GM18870 (cell line): ENCODE measurements around the gene LRP1B.
"Not testable (repeated sequence)": the region's sequence is repeated elsewhere in the genome, so short reads cannot be mapped to it uniquely, and the experiment has no call there.

Source experiments
- ATAC-seq: cut with Tn5 transposase; IDR thresholded peaks from one replicate; pipeline ENCODE4 v1.9.1; 2021; ENCODE audit warnings: moderate library complexity; ENCODE audit not compliant: unreplicated experiment

The LRP1B gene

GRCh38 chr2:140509765-140510164 is 1621.1 kb downstream of the LRP1B start:
- no peak for ATAC-seq

DNA sequence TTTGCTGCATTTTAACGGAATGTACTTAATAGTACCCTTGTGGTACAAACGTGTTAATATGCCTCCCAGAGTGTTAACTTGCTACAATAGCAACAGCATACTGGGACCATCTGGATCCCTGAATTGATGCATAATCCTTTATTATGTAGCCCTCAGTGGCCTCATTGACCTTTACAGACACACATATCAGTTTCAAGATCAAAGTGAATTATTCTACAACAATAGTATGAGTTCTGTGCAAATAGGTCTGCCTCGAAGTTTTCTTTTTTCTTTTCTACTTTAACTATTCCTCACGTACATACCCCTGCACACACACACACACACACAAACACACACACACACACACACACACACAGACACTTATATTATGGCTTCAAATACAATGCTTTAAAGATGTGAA is 1622.1 kb downstream of the LRP1B start:
- ATAC-seq, result no peak

- ATAC-seq, result no peak
Measured at GRCh38 chr2:140506606-140507005, 1624.2 kb downstream of the LRP1B start.

DNA sequence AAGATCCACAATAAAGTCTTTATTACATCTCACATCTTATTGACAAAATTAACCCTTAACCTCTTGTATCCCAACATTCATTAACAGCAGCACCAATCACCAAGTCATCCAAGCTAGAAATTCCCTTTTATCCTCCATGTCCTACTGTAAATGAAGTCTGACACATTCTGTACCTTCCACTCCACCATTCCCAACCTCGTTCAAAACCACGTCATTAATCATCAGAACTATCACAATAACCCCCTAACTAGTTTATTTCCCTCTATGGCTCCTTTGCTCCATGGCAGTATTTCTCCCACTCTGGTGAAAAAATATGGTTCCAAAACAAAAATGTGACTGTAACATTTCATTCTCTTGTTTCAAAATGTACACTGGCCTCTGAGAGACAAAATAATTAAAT is 1626.2 kb downstream of the LRP1B start:
- no peak for ATAC-seq

DNA sequence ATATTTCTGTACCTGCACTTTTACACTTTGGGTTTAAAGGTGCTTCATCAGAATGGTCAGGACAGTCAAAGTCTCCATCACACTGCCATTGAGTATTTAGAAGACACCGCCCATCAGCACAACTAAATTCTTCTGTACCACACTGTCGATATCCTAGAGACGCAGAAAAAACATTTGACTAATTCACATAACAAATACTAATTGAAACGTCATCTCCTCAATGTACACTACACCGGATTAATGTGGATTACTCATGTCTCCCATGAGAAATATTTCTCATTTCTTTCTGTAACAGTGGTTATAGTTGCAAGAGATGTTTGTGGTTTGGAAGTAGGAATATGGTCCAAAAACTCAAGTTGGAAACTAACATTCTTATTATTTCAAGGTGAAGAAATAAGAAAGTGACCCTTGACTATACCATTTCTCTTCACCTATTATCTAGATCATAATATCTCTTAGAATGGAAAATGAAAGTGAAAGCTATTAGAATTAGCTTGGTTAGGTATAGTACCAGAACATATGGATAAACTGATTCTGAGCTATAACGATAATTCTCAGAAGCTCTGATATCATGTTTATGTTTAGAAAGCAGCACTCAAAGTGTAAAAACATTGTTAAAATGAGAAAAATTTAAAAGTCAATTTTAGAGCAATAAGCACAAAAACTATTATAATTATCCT is 1627.7 kb downstream of the LRP1B start:
- no peak for ATAC-seq

GRCh38 chr2:140498360-140498759 is 1632.5 kb downstream of the LRP1B start:
- no peak for ATAC-seq

DNA sequence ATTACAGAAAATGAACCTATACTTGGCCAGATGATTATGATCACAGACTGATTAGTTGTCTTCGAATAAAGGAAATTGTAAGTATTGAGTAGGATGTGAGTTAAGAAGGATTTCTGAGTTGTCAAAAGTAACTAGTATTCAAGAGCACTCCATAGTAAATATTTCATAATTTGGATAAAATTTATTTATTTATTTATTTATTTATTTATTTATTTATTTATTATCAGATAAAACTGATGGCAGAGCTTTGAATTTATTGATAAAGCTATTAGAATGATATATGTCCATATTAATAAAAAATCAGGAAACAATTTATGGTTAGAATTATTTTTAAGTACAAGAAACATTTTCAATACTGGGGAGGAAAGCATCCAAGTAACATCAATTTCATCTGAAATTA is 1634.1 kb downstream of the LRP1B start:
- ATAC-seq, result no peak

- no peak for ATAC-seq
Measured at GRCh38 chr2:140491876-140492275, 1638.9 kb downstream of the LRP1B start.

- no peak for ATAC-seq
Measured at GRCh38 chr2:140489193-140489592, 1641.6 kb downstream of the LRP1B start.

DNA sequence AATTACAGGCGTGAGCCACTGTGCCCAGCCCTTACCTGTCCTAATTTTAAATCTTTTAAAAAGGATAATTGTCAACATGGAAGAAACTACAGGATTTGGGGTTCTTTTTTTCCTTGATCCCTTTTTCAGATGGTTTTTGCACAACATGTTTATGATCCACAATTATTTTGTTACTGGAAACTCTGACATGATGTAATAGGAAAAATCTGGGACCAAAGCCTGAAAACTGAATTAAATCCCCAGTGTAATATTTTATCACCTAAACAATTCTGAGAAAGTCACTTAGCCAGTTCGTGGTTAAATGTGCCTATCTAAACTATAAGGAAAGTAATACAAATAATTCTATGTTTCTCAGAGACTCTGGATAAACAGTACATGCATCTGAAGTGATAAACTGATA is 1649.7 kb downstream of the LRP1B start:
- ATAC-seq, result no peak

GRCh38 chr2:140473851-140474250 is 1657.0 kb downstream of the LRP1B start:
- ATAC-seq, result no peak

GRCh38 chr2:140472676-140473075 is 1658.1 kb downstream of the LRP1B start:
- no peak for ATAC-seq

DNA sequence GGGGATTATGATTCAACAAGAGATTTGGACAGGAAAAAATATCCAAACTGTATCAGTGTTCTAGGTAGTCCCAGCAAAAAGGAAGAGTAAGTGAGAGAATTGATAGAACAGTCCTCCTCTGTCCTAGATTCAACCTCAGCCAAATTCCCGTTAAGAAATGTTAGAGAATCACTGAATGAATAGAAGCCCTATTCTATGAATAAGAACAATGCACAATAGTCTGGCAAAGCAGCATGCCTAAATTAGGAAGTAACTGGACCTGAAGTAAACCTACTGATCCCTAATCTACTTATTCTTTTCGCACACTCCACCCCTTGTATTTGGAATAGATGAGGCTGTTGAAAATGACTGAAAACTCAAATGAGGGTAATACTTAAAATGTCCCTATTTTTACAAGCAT is 1665.5 kb downstream of the LRP1B start:
- ATAC-seq, result no peak

DNA sequence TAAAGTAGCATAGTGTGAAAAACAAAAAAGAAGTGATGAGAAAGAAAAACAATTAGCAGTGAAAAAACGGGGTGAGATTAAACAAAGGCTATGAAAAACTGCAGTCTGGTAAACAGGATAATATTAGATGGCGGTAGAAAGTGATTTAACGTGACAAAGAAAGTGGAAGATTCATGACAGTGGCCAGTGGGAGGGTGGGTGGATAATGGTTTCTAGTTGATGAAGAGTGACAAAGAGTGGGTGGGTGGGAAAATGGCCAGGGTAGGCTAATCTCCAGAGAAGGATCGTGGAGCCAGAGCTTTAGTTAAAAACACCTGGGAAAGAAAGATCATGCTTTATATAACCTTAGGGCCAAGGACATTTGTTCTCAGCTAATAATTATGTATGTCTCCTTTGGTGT is 1667.8 kb downstream of the LRP1B start:
- ATAC-seq, result no peak

GRCh38 chr2:140457483-140457882 is 1673.3 kb downstream of the LRP1B start:
- no peak for ATAC-seq

GRCh38 chr2:140455315-140455714 is 1675.5 kb downstream of the LRP1B start:
- ATAC-seq, result no peak

DNA sequence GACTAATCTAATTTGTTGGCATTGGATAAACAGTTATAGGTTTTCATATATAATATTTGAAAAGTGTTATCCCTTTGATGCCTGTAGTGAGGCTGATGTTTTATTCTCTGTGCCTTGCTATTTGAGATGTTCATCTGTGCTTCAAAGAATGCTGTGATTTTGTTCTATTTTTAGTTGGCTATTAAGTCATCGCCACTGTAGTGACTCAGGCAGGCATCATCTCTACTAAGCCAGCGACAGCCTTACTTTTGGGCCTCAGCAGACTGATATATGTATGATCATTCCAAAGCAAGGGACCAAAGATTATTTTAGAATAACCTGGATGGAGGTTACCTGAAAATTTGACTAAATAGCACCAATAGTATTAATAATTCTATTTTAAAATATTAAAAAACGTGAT is 1676.1 kb downstream of the LRP1B start:
- ATAC-seq, result no peak

GRCh38 chr2:140451324-140451723 is 1679.5 kb downstream of the LRP1B start:
- ATAC-seq, result no peak

GRCh38 chr2:140442319-140442718 is 1688.5 kb downstream of the LRP1B start:
- no peak for ATAC-seq

DNA sequence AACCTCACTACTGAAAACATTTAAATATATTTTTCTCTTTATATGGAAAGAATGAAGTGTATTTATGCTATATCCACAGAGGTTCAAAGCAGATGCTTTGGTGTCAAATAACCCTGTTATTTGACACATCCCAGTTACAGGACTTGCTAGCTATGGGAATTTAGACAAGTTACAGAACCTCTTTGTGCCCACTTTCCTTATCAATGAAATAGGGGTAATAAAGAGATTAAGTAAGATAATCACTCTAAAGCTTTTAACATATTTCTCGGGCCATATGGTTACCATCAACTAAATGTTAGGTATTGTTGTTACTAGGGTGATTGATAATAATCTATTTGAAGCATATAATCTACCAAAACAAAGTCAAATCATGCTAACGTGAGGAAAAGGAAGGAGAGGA is 1690.0 kb downstream of the LRP1B start:
- ATAC-seq, result no peak

DNA sequence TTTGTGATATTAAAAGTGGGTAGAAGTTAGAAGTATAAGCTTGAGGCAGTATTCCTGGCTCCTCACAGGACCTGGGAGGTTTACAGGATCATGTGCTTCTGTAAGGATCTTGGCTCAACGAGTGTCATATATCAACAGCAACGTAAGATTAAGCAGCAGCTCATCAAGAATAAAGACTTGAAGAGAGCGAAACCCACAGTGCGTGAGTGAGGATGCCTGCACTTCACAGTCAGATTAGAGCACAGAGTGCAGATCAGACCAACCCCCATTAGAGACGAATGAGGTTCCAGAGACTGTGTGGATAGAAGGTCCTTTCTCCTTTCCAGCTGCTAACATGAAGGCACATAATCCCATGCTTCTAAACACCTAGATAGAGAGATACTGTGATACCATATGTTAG is 1693.9 kb downstream of the LRP1B start:
- ATAC-seq, result no peak

- not testable (repeated sequence) for ATAC-seq
Measured at GRCh38 chr2:140427033-140427432, 1703.8 kb downstream of the LRP1B start.

GRCh38 chr2:140424471-140424870 is 1706.3 kb downstream of the LRP1B start:
- no peak for ATAC-seq
